Posterior cingulate gyrus (tissue), 11 donors: ENCODE measurements around the gene DLG2.

Experiments used
- DNase-seq, 10 donors: peaks; one replicate each; pipeline versions ENCODE4 v3.0.0 to v3.0.0-alpha.2; 2020 to 2021; ENCODE audit warnings: mixed read lengths in 3 of 10
- intact Hi-C: fragments of 100-400 bp; cut with DNase I; formaldehyde crosslinking; loops from one replicate; pipeline ENCODE4 v1.15.1; 2023

The DLG2 gene

DNA sequence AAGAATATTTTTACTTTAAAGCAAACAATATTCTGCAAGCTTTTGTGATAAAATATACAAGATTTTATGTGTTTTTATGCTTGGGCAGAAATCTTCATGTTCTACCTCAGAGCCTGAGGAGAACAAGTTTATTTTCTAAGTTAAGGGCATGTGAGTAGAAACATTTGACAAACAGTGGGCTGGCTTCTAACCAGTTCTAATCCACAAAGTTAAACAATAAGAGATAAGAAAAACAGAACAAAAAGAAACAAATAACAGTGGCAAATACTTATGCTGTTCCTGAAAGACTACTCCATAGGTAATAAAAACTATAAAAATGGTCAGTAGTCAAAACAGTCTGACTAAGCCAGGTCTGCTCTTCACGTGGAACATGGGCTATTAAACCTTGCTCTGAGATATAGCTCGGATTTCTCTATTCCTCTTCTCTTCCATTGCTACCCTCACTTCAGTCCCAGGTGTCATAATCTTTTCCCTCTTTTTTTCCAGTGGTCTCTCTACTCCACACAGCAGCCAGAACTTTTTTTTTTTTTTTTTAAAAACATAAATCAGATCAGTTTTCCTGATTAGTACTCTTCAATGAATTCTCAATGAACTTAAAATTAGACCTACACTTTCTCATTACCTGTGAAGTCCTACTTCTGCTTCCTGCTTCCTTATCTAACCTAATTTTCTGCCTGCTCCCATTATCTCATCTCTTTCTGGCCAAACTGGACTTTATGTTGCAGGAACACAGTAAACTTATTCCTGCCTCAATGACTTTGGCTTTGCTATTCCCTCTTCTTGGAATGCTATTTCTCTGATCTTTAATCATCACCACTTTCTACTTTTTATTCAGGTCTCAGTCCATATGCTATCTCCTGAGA lies 1669.9 kb downstream of the DLG2 start:
- intact Hi-C loops, result no loop called here
- no peak for DNase-seq

DNA sequence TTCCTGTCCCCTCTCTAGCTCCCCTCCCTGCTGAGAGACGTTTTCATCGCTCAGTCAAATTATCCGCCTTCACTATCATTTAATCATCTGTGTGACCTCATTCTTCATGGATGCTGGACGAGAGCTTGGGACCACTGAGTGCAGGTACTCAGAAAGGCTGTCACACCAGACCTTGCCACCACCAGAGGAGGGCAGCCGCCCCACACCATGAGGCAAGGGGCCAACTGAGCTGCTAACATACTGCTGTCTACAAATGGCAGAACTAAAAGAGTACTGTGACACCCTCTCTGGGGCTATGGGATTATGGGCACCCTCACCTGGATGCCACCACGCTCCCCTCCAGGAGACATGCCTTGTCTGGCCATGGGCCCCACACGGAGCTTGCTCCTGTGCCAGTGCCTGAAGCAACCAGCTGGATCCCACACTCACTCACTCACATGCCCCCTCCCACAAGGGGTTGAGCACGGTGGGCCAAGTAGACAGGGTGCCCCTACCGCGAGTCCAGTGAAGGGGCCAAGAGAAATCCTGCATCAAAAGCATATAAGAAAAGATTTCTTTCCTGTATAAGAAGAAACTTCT lies 1670.9 kb downstream of the DLG2 start:
- intact Hi-C loops, result no loop called here
- DNase-seq, result peak in 3 of 10 donors; percentile 49 to 63 (median 55)

DNA sequence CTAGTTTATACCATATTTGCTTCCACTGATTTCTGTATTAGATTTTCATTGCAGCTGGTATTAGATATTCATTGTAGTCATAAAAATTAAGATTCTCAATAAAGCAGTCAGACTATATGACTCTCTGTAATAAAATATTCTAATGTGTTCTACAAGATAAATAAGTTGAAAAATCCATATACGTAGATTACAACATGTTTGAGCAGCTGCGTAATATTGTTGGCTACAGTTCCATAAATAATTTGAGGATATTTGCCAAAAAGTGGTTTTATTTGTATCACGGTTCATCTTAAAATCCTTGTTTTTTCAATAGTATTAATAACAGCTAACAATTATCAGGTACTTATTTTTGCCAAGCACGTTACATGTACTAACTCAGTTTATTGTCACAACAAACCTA lies 1672.4 kb downstream of the DLG2 start:
- DNase-seq, result no peak
- intact Hi-C loops, result no loop called here

DNA sequence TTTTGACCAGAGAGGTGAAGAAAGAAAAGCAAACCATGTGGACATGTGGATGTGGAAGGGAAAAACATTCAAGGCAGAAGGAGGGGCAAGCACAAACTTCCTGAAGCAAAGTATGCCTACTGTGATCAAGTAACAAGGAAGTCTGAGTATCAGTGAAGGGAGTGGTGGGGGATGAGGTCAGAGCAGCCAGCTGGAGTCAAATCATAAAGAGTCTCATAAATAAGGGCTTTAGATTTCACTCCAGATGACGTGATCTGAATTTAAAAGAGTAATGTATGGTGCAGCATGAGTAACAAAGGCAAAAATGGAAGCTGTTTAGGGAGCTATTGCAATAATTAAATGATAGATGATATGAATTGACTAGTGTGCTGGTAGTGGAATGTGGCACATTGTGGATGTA lies 1675.6 kb downstream of the DLG2 start:
- DNase-seq, result no peak
- intact Hi-C loops, result no loop called here

DNA sequence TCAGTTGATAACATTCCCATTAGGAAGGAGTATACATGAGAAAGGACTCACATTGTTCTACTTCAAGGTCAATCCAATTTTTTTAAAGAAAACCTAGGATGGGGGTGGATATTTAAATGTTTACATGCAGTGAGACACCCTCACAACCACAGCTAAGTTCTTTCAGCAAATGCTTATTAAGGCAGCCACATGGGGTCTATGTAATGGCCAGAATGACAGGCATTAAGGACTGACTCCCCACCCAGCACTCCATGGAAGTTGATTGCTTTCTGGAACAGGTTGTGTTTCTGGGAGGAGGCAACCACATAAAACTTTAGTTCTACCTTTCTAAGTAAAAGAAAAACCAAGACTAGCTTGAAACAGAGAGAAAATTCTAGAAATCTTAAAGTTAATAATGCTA lies 1678.9 kb downstream of the DLG2 start:
- no peak for DNase-seq

DNA sequence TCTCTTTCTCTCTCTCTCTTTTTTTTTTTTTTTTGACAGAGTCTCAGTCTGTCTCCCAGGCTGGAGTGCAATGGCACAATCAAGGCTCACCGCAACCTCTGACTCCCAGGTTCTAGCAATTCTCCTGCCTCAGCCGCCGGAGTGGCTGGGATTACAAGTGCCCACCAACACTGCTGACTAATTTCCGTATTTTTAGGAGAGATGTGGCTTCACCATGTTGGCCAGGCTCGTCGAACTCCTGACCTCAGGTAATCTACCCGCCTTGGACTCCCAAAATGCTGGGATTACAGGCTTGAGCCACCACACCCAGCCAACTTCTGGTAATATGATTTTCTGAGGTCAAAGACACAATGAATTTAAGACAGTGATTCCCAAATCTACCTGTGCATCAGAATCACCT lies 1681.2 kb downstream of the DLG2 start:
- peak in 1 of 10 donors; percentile 55 for DNase-seq
- intact Hi-C loops, result no loop called here

More for the DNA sequence above, 1678.9 kb downstream of the DLG2 start:
- intact Hi-C loops, result no loop called here

DNA sequence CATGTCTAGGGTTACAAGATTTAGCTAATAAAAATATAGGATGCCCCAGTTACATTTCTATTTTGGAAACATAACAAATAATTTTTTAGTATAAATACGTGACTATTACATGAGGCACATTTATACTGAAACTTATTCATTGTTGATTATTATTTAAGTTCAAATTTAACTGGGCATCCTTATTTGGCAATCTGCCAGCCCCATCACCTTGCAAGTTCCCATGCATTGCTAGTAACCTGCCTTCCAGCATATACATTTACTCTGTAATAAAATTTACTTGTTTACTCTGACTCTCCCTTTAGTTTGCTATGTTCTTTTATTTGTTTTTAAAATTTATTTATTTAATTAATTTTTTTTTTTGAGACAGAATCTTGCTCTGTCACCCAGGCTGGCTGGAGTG lies 1686.1 kb downstream of the DLG2 start:
- DNase-seq, result no peak
- intact Hi-C loops, result no loop called here

DNA sequence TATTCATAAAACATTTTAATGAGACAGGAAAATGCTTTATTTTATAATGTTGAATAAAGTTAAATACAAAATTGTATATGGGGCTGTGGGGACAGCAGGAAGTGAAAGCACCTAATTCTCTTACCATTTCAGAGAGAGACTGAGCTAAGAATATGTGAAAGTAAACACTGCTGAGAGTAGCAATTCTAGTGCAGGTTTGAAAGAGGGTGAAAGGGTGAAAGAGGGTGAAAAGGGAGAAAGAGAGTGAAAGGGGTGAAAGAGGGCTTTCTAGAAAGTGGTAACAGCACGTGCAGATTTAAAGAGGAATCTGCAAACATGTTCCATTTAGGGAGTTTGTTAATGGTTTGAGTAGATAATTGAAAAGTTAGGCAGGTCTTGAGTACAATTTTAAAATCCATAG lies 1689.0 kb downstream of the DLG2 start:
- DNase-seq, result no peak
- intact Hi-C loops, result no loop called here

DNA sequence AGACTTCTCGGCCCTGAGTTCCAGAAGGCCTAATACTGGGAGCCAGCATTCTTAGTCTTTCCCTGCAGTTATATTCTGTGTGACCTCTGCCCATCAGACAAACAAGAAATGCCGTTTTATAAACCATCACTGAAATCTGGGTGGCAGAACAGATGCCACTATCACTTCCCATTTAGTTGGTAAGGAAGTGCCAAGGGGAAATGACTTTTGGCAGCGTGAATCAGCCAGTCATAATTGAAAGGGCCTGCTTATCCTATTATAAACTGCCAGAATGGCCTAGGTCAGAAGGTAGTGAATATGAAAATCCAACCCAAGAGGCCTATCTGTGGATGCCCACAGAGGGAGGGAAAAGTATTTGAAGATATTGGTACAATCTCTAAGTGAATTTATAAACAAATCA lies 1694.1 kb downstream of the DLG2 start:
- intact Hi-C loops, result no loop called here
- DNase-seq, result no peak

DNA sequence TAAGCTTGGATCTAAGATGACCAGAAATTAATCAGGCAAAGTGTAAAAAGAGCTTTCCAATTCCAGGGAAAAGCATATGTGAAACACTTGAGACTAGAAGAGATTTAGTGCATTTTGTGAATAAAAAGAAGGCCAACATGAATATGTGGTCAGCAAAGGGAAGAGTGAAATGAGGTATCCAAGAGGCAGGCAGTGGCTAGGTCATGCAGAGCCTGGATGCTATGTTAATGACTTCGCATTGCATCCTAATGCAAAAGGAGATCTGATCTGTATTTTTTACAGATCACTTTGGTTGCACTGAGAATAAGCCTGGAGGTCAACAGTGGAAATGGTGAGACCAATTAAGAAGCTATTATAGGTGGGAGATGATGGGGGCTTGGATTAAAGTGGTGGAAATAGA lies 1699.7 kb downstream of the DLG2 start:
- DNase-seq, result no peak
- intact Hi-C loops, result no loop called here

DNA sequence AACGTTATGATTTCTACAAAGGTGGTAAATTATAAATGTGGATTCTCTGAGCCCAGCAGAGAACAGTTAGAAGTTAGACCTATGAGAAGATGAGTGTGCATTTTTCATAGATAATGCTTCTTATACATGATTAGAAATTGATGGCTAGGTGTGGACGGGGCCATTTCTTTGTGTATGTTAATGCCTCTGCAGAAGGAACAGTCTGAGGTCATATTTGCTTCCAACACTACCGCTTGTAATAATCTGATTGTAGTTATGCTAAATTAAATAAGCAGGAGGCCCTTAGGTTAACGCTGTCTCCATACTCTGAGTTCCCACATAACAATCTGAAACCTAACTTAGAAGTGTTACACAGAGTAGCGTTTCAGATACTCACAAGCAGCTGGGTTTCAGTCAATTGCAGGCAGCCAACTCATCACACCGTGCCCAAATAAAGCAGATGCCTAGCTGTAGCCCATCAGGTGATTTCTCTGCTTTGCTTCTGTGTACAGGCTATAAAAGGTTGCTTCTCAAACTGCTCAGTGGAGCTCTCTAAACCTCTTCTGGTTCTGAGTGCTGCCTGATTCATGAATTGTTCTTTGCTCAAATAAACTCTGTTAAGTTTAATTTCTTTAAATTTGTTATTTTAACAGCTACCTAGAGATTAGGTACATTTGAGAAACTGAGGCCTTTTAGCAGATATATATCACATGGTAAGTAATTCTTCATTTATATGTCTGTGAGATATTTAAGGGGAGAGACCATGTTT lies 1702.2 kb downstream of the DLG2 start:
- no peak for DNase-seq
- intact Hi-C loops, result no loop called here

DNA sequence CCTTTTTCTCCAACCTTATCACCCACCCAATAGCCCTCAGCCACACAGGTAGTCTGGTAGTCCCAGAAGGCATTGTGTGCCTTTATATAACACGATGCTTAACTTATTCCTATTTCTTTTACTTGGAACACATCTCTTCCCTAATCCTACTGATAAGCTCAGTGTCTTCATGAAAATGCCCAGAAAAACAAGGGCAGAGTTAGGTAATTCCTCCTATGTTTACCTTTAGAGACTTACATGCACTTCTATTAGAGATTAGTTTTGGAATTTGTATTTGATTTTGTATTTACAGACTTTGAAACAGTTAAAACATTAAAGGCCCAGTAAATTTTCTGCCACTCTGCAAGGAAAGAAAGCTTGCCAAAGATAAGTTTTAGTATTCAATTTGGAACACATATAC lies 1703.2 kb downstream of the DLG2 start:
- no peak for DNase-seq
- intact Hi-C loops, result no loop called here

DNA sequence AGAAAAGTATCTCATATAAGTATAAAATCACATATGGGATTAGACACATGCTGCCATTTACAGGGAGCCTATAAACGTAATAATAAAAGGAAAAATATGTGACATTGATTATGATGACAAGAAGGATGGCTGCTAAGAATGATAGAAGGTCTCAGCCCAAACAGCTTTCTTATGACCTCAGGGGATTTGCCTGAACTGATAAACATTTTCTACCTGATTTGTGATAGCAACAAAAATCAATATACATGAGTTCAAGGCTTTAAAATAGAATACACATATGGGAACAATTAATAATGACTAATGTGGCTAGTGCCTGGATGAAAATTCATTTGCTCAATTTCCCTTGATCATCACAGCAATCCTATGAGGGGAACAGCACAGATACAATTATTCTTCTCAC lies 1704.2 kb downstream of the DLG2 start:
- intact Hi-C loops, result no loop called here
- DNase-seq, result no peak

DNA sequence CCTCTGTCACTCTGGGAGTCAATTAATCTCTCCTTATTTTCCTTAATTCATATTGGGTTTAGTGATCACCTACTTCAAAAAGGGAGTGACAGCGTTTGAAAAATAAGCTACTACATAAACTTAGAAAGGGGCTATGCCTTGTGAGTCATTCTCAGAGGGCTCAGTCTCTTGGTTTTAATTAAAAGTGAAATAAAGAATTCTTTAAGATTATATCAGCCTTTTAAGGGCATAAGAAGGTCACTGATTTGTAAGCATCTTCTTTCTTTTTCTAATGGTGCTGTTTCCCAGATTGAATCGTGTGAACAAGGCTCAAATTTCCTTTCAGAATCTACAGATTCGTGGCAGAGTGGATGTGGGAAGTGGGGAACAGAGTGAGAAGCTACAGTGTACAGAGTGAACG lies 1704.8 kb downstream of the DLG2 start:
- intact Hi-C loops, result no loop called here
- no peak for DNase-seq

DNA sequence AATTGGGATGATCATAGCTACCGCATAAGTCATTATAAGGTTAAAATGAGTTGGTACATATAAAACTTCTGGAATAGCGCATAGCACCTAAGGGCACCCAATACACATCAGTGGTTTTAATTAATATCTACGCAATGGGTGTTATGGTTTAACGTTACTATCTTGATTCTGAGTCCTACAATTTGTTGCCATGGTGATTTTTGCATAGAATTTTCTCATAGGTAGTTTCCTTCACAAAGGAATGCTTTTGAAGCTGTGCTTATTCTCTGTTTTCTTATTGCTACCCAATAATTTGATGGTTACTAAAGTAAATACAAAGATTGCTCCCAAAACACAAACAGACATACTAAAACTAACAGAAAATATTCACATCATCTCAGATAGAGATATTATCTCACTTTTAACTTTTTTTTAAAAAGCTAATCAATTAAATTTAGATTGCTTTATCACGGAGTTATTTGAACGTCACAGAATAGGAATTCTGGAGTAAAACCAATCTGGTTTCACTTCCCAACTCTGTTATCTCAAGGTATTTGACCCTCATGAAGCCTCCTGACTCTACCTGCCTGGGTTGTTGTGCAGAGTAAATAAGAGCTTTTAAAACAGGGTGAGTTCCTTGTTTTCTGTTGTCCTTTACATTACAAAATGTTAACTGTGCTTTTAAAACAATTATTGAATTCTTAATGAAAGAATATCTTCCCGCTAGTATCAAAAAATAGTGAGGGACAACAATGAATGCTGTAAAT lies 1705.5 kb downstream of the DLG2 start:
- DNase-seq, result no peak
- intact Hi-C loops, result no loop called here

DNA sequence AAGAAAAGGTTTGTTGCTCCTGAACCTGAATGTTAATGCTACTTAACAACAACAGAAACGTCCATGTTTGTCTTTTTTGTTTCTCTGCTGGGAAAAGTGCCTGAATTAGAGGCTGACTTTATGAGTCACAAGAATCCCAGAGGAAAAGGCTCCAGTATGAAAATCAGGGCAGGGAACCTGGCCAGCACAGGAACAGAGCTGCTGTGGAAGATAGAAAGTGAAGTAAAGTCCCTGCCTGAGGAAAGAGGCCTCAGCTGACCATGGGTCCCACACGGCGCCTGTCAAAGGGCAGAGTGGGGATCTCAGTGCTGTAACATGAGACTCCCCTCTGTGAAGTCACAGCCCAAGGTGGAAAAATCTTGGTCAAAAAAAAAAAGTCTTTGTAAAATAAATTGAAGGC lies 1708.7 kb downstream of the DLG2 start:
- DNase-seq, result peak in 8 of 10 donors; percentile 11 to 76 (median 40)
- intact Hi-C loops, result no loop called here

DNA sequence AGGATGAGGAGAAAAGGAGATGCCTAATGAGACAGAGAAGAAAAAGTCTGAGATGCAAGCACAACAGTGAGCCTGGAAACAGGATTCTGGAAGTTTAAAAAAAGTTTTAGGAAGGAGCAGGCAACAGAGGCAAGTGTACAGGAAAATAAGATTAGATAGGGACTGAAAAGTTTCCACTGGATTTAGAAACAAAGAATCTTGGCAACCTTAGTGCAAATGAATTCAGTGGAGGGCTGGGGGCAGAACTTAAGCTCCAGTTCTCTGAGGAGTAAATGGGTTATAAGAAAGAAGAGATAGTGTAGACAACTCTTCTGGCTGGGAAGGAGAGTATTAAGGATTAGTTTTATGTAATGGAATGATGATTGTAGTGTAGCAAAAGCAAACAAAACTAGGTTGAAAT lies 1712.1 kb downstream of the DLG2 start:
- intact Hi-C loops, result no loop called here
- no peak for DNase-seq

DNA sequence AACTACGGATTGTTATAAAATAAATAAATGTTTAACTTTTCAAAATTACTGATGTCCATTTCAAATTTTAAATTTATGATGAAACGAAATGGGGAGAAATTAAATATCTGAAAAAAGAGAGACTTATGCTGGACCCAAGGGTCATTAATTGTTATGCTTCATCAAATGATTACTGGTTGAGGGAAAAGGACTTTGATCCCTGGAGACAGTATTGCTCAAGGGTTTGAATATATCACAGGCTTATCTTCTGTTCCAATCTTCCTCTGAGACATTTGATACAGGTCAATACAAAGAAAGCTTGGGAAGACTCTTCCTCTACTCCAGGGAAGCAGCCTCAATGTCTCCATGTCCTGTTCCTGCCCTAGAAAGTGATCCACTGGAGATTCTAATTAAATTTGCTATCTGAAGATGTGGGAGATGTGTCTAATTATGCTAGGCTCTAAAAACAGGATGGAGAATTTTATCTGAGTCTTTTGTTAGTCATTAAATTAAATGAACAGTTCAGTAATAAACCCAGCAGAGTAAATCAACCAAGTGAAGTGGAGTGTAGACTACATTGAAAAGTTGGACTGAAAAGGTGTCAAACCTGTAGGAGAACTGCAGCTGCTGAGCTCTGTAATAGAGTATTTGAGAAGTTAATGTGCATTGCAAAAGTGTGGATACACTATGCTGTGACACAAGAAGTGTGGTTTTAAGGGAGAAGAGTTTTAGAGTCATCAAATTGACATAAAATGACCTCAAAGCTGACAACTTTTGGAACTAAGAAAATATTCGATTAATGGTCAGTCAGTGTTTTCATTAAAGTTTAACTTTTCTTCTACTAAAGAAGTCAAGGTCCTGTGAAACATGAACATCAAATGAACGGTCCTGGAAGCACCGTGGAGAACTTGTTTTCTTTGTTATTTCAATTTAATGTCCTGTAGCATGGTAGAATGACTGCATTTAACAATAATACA lies 1717.3 kb downstream of the DLG2 start:
- no peak for DNase-seq
- intact Hi-C loops, result no loop called here

DNA sequence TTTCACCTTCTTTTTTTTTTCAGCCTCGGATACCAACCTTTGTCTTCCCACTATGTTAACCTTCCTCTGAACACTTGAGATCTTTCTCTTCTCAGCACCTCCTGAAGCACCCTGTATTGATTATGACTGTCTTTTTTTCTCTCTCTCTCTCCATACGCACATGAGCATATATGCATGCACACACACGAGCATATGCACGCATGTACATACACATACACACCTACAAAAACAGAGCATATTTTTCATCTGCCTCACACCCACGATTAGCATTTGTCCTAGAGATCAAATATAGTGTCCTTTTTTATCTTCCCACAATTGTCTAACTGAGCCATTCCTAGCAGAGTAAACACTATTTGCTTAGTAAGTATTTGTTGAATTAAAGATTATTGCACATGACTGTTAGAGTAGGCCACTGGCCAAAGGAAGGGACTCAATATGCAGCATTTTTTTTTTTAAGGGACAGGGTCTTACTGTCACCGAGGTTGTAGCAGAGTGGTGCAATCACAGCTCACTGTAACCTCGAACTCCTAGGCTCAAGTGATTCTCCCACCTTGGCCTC lies 1718.8 kb downstream of the DLG2 start:
- intact Hi-C loops, result no loop called here
- no peak for DNase-seq

DNA sequence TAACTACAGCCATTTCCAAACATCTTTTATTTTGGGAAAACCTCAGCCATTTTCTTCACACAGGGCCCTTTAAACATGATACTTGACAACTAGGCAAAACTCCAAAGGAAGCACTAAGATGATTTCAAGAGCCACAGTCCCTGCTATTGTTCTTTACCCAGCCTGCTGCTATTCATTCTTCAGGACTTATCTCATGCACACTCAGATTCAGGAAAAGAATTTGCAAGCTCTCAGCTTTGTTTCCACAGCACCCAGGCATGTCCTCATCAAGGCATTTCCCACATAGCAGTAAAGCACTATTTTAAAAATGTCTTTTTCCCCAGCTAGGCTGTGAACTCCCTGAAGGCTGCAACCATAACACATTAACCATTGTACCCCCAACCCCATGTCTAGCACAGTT lies 1731.6 kb downstream of the DLG2 start:
- no peak for DNase-seq
- intact Hi-C loops, result no loop called here
